Measurements from ENCODE around the gene YWHAH.
"Not testable (repeated sequence)": the region's sequence is repeated elsewhere in the genome, so short reads cannot be mapped to it uniquely, and the experiment has no call there.

Gene YWHAH

GRCh38 chr22:31973739-31974138 is 29.4 kb downstream of the YWHAH start:
- Histone ChIP-seq H3K9ac (ENCODE audit: low read length in 5 of 5) (no peak overlapping the region), H3K36me3 (ENCODE audit: control insufficient read depth in 5 of 5, insufficient read depth in 5 of 5, low read length in 5 of 5) (no peaks in the 10 kb centered on the region), H3K4me3 (ENCODE audit: low read depth in 1 of 5, low read length in 5 of 5) (no peak overlapping the region), H3K27ac (ENCODE audit: low read depth, low read length) (no peak overlapping the region), H3K9me3 (ENCODE audit: control insufficient read depth in 5 of 5, low read length in 5 of 5) (no peaks in the 10 kb centered on the region), H3K4me1 (ENCODE audit: control insufficient read depth in 5 of 5, insufficient read depth in 5 of 5, low read length in 5 of 5) (peaks cover 0 to 13% (median 11%) of the 10 kb centered on the region in 5 donors), H3K27me3 (ENCODE audit: control insufficient read depth in 5 of 5, insufficient read depth in 4 of 5, low read length in 5 of 5) (no peaks in the 10 kb centered on the region)

- no peak overlapping the region for H3K9ac ChIP-seq (ENCODE audit: low read length in 5 of 5)
- no peaks in the 10 kb centered on the region for H3K9me3 ChIP-seq (ENCODE audit: control insufficient read depth in 5 of 5, low read length in 5 of 5)
- H3K4me1 ChIP-seq (ENCODE audit: control insufficient read depth in 5 of 5, insufficient read depth in 5 of 5, low read length in 5 of 5), result no peaks in the 10 kb centered on the region
- no peak overlapping the region for H3K27ac ChIP-seq (ENCODE audit: low read depth, low read length)
- H3K4me3 ChIP-seq (ENCODE audit: low read depth in 1 of 5, low read length in 5 of 5), result no peak overlapping the region
- H3K36me3 ChIP-seq (ENCODE audit: control insufficient read depth in 5 of 5, insufficient read depth in 5 of 5, low read length in 5 of 5), result no peaks in the 10 kb centered on the region
- H3K27me3 ChIP-seq (ENCODE audit: control insufficient read depth in 5 of 5, insufficient read depth in 4 of 5, low read length in 5 of 5), result no peaks in the 10 kb centered on the region
Measured at GRCh38 chr22:31977141-31977841, 33.0 kb downstream of the YWHAH start.

DNA sequence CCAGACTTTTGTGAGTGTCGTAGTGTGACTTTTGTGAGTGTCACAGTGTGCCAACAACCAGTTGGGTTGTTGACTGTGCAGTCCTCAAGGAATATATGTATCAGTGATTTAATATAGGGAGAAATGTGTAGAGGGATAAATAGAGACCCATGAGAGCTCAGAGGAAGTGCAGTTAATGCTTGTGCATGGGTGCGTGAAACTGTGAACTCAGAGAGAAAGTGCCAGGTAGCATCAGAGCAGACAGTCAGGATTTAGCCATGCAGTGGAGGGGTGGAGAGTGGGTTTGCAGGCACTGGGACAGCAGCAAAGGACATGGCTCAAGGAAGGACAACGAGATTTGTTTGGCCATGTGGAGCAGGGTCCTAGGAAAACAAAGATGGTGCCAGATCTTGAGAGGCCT is 33.6 kb downstream of the YWHAH start:
- H3K4me3 ChIP-seq (ENCODE audit: low read depth in 1 of 5, low read length in 5 of 5), result no peak overlapping the region
- H3K27ac ChIP-seq (ENCODE audit: low read depth, low read length), result no peak overlapping the region
- H3K9ac ChIP-seq (ENCODE audit: low read length in 5 of 5), result no peak overlapping the region
- H3K4me1 ChIP-seq (ENCODE audit: control insufficient read depth in 5 of 5, insufficient read depth in 5 of 5, low read length in 5 of 5), result no peaks in the 10 kb centered on the region
- no peaks in the 10 kb centered on the region for H3K27me3 ChIP-seq (ENCODE audit: control insufficient read depth in 5 of 5, insufficient read depth in 4 of 5, low read length in 5 of 5)
- no peaks in the 10 kb centered on the region for H3K36me3 ChIP-seq (ENCODE audit: control insufficient read depth in 5 of 5, insufficient read depth in 5 of 5, low read length in 5 of 5)
- H3K9me3 ChIP-seq (ENCODE audit: control insufficient read depth in 5 of 5, low read length in 5 of 5), result no peaks in the 10 kb centered on the region

GRCh38 chr22:31980628-31981027 is 36.3 kb downstream of the YWHAH start:
- H3K9ac ChIP-seq (ENCODE audit: low read length in 5 of 5), result no peak overlapping the region
- H3K27ac ChIP-seq (ENCODE audit: low read depth, low read length), result no peak overlapping the region
- H3K4me3 ChIP-seq (ENCODE audit: low read depth in 1 of 5, low read length in 5 of 5), result no peak overlapping the region
- no peaks in the 10 kb centered on the region for H3K4me1 ChIP-seq (ENCODE audit: control insufficient read depth in 5 of 5, insufficient read depth in 5 of 5, low read length in 5 of 5)
- H3K9me3 ChIP-seq (ENCODE audit: control insufficient read depth in 5 of 5, low read length in 5 of 5), result no peaks in the 10 kb centered on the region
- H3K36me3 ChIP-seq (ENCODE audit: control insufficient read depth in 5 of 5, insufficient read depth in 5 of 5, low read length in 5 of 5), result no peaks in the 10 kb centered on the region
- H3K27me3 ChIP-seq (ENCODE audit: control insufficient read depth in 5 of 5, insufficient read depth in 4 of 5, low read length in 5 of 5), result no peaks in the 10 kb centered on the region

DNA sequence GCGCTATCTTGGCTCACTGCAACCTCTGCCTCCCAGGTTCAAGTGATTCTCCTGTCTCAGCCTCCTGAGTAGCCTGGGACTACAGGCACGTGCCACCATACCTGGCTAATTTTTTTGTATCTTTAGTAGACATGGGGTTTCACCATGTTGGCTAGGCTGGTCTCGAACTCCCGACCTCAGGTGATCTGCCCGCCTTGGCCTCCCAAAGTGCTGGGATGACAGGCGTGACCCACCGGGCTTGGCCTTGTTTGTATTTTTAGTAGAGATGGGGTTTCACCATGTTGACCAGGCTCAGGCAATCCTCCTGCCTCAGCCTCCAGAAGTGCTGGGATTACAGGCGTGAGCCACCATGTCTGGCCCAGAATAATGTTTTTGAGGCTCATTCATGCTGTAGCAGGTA is 37.6 kb downstream of the YWHAH start:
- H3K4me1 ChIP-seq (ENCODE audit: control insufficient read depth in 5 of 5, insufficient read depth in 5 of 5, low read length in 5 of 5); H3K4me3 ChIP-seq (ENCODE audit: low read depth in 1 of 5, low read length in 5 of 5); H3K9ac ChIP-seq (ENCODE audit: low read length in 5 of 5); H3K36me3 ChIP-seq (ENCODE audit: control insufficient read depth in 5 of 5, insufficient read depth in 5 of 5, low read length in 5 of 5); H3K9me3 ChIP-seq (ENCODE audit: control insufficient read depth in 5 of 5, low read length in 5 of 5); H3K27me3 ChIP-seq (ENCODE audit: control insufficient read depth in 5 of 5, insufficient read depth in 4 of 5, low read length in 5 of 5); H3K27ac ChIP-seq (ENCODE audit: low read depth, low read length): not testable (repeated sequence)

GRCh38 chr22:31983911-31984656 is 39.7 kb downstream of the YWHAH start:
- no peak overlapping the region for H3K9ac ChIP-seq (ENCODE audit: low read length in 5 of 5)
- H3K27ac ChIP-seq (ENCODE audit: low read depth, low read length), result no peak overlapping the region
- no peaks in the 10 kb centered on the region for H3K4me1 ChIP-seq (ENCODE audit: control insufficient read depth in 5 of 5, insufficient read depth in 5 of 5, low read length in 5 of 5)
- no peaks in the 10 kb centered on the region for H3K9me3 ChIP-seq (ENCODE audit: control insufficient read depth in 5 of 5, low read length in 5 of 5)
- H3K4me3 ChIP-seq (ENCODE audit: low read depth in 1 of 5, low read length in 5 of 5), result no peak overlapping the region
- no peaks in the 10 kb centered on the region for H3K36me3 ChIP-seq (ENCODE audit: control insufficient read depth in 5 of 5, insufficient read depth in 5 of 5, low read length in 5 of 5)
- peaks cover 0 to 4% (median 0%) of the 10 kb centered on the region in 5 donors for H3K27me3 ChIP-seq (ENCODE audit: control insufficient read depth in 5 of 5, insufficient read depth in 4 of 5, low read length in 5 of 5)

- no peak overlapping the region for H3K4me3 ChIP-seq (ENCODE audit: low read depth in 1 of 5, low read length in 5 of 5)
- H3K27me3 ChIP-seq (ENCODE audit: control insufficient read depth in 5 of 5, insufficient read depth in 4 of 5, low read length in 5 of 5), result peaks cover 0 to 6% (median 4%) of the 10 kb centered on the region in 5 donors
- no peak overlapping the region for H3K9ac ChIP-seq (ENCODE audit: low read length in 5 of 5)
- H3K4me1 ChIP-seq (ENCODE audit: control insufficient read depth in 5 of 5, insufficient read depth in 5 of 5, low read length in 5 of 5), result no peaks in the 10 kb centered on the region
- H3K9me3 ChIP-seq (ENCODE audit: control insufficient read depth in 5 of 5, low read length in 5 of 5), result no peaks in the 10 kb centered on the region
- no peaks in the 10 kb centered on the region for H3K36me3 ChIP-seq (ENCODE audit: control insufficient read depth in 5 of 5, insufficient read depth in 5 of 5, low read length in 5 of 5)
- H3K27ac ChIP-seq (ENCODE audit: low read depth, low read length), result no peak overlapping the region
Measured at GRCh38 chr22:31987218-31987617, 42.9 kb downstream of the YWHAH start.

DNA sequence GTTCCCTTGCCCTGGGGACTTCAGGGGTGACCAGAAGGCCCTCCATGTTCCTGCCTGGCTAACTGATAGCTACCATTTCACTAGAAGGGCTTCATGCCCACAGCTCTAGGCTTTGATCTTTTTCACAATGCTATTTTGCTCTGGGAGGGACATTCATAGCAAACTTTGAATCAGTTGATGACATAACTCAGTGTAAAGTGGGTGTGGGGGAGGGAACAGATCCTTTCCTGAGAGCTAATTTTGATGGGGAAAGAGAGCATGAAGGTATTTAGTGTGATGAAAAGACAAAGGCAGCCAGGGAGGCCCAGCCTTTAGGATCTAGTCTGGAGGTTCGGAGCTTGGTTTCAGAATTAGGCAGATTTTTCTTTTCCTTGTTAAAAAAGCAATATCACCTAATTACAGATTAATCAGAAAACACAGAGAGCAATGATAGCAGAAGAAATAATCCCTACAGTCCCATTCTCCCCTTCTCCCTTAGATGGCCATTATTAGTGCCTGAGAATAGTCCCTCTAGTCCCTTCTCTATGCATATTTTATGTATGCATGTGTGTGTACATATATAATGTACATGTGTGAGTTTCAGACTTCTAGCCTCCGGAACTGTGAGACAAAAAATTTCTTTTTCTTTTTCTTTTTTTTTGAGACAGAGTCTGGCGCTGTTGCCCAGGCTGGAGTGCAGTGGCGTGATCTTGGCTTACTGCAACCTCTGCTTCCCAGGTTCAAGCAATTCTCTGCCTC is 46.9 kb downstream of the YWHAH start:
- no peak overlapping the region for H3K4me3 ChIP-seq (ENCODE audit: low read depth in 1 of 5, low read length in 5 of 5)
- no peaks in the 10 kb centered on the region for H3K36me3 ChIP-seq (ENCODE audit: control insufficient read depth in 5 of 5, insufficient read depth in 5 of 5, low read length in 5 of 5)
- no peaks in the 10 kb centered on the region for H3K4me1 ChIP-seq (ENCODE audit: control insufficient read depth in 5 of 5, insufficient read depth in 5 of 5, low read length in 5 of 5)
- H3K27ac ChIP-seq (ENCODE audit: low read depth, low read length), result no peak overlapping the region
- H3K9ac ChIP-seq (ENCODE audit: low read length in 5 of 5), result no peak overlapping the region
- H3K9me3 ChIP-seq (ENCODE audit: control insufficient read depth in 5 of 5, low read length in 5 of 5), result no peaks in the 10 kb centered on the region
- H3K27me3 ChIP-seq (ENCODE audit: control insufficient read depth in 5 of 5, insufficient read depth in 4 of 5, low read length in 5 of 5), result peaks cover 0 to 6% (median 4%) of the 10 kb centered on the region in 5 donors

DNA sequence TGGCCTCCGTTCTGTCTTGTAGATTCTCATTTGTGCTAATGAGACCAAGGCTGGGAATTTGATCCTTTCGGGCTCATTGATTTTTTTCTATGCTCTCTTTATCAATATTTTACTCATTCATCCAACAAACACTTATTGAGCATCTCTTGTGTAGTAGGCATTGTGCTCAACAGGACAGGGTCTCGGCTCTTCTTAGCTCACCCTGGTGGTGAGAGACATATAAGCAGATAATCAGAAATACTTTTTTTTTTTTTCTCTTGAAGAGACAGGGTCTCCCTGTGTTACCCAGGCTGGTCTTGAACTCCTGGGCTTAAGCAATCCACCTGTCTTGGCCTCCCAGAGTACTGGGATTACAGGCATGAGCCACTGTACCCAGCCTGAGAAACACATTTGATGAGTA is 50.7 kb downstream of the YWHAH start:
- Histone ChIP-seq H3K9ac (ENCODE audit: low read length in 5 of 5) (no peak overlapping the region), H3K27ac (ENCODE audit: low read depth, low read length) (no peak overlapping the region), H3K4me3 (ENCODE audit: low read depth in 1 of 5, low read length in 5 of 5) (no peak overlapping the region), H3K27me3 (ENCODE audit: control insufficient read depth in 5 of 5, insufficient read depth in 4 of 5, low read length in 5 of 5) (peaks cover 0 to 6% (median 0%) of the 10 kb centered on the region in 5 donors), H3K9me3 (ENCODE audit: control insufficient read depth in 5 of 5, low read length in 5 of 5) (no peaks in the 10 kb centered on the region), H3K36me3 (ENCODE audit: control insufficient read depth in 5 of 5, insufficient read depth in 5 of 5, low read length in 5 of 5) (no peaks in the 10 kb centered on the region), H3K4me1 (ENCODE audit: control insufficient read depth in 5 of 5, insufficient read depth in 5 of 5, low read length in 5 of 5) (no peaks in the 10 kb centered on the region)

- no peak overlapping the region for H3K9ac ChIP-seq (ENCODE audit: low read length in 5 of 5)
- no peak overlapping the region for H3K4me3 ChIP-seq (ENCODE audit: low read depth in 1 of 5, low read length in 5 of 5)
- H3K9me3 ChIP-seq (ENCODE audit: control insufficient read depth in 5 of 5, low read length in 5 of 5), result no peaks in the 10 kb centered on the region
- no peak overlapping the region for H3K27ac ChIP-seq (ENCODE audit: low read depth, low read length)
- no peaks in the 10 kb centered on the region for H3K27me3 ChIP-seq (ENCODE audit: control insufficient read depth in 5 of 5, insufficient read depth in 4 of 5, low read length in 5 of 5)
- no peaks in the 10 kb centered on the region for H3K36me3 ChIP-seq (ENCODE audit: control insufficient read depth in 5 of 5, insufficient read depth in 5 of 5, low read length in 5 of 5)
- no peaks in the 10 kb centered on the region for H3K4me1 ChIP-seq (ENCODE audit: control insufficient read depth in 5 of 5, insufficient read depth in 5 of 5, low read length in 5 of 5)
Measured at GRCh38 chr22:31995807-31996206, 51.5 kb downstream of the YWHAH start.
